Memory B cell (primary cell): ENCODE results near the gene PPP1R9A.

ENCODE experiments used
- ATAC-seq: fragments of 150-1000 bp; cut with Tn5 transposase; 2 replicates; pipeline ENCODE4 v1.10.0; 2021; ENCODE audit warnings: low read depth, mild to moderate bottlenecking, moderate library complexity
- DNase-seq, 2 donors: peaks; one replicate each; pipeline ENCODE4 v3.0.0; 2022; ENCODE audit warnings: low spot score in 2 of 2
- H3K27ac Mint-ChIP-seq: one replicate; pipeline ENCODE4 v1.8.0; 2022; ENCODE audit warnings: mild to moderate bottlenecking, moderate library complexity, mixed read lengths
- H3K27me3 Mint-ChIP-seq: one replicate; pipeline ENCODE4 v1.8.0; 2022; ENCODE audit warnings: mixed read lengths
- H3K36me3 Mint-ChIP-seq: one replicate; pipeline ENCODE4 v1.8.0; 2022; ENCODE audit warnings: mild to moderate bottlenecking, mixed read lengths
- H3K4me1 Mint-ChIP-seq: one replicate; pipeline ENCODE4 v1.8.0; 2022; ENCODE audit warnings: mixed read lengths
- H3K4me3 Mint-ChIP-seq: one replicate; pipeline ENCODE4 v1.8.0; 2022; ENCODE audit warnings: mild to moderate bottlenecking, moderate library complexity, mixed read lengths
- H3K9me3 Mint-ChIP-seq: one replicate; pipeline ENCODE4 v1.8.0; 2022; ENCODE audit warnings: mixed read lengths

Gene PPP1R9A

DNA sequence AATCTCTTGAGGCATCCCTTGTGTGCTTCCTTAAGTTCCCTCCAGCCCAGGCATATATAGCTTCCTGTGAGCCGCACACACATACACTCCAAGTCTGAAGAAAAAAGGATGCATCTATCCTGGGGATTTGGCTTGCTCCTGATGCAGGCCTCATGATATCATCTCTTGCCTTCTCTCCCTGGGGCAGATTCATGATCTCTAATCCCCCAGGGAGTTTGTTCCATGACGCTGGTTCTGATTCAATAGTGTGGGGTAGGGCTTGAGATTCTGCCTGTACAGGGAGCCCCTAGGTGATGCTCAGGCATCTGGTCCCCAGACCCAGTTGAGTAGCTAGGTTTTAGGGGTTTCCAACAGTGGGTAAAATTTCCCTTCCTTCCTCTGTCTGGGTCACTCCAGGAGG, 415.5 kb downstream of the PPP1R9A start:
- peaks cover 16% of the 10 kb centered on the region for H3K4me1 Mint-ChIP-seq
- H3K36me3 Mint-ChIP-seq = no peaks in the 10 kb centered on the region
- H3K27me3 Mint-ChIP-seq = peaks cover 16% of the 10 kb centered on the region
- DNase-seq (no peak), ATAC-seq (no peak)
- no peaks in the 10 kb centered on the region for H3K9me3 Mint-ChIP-seq
- H3K4me3 Mint-ChIP-seq = no peak overlapping the region
- H3K27ac Mint-ChIP-seq = no peak overlapping the region

DNA sequence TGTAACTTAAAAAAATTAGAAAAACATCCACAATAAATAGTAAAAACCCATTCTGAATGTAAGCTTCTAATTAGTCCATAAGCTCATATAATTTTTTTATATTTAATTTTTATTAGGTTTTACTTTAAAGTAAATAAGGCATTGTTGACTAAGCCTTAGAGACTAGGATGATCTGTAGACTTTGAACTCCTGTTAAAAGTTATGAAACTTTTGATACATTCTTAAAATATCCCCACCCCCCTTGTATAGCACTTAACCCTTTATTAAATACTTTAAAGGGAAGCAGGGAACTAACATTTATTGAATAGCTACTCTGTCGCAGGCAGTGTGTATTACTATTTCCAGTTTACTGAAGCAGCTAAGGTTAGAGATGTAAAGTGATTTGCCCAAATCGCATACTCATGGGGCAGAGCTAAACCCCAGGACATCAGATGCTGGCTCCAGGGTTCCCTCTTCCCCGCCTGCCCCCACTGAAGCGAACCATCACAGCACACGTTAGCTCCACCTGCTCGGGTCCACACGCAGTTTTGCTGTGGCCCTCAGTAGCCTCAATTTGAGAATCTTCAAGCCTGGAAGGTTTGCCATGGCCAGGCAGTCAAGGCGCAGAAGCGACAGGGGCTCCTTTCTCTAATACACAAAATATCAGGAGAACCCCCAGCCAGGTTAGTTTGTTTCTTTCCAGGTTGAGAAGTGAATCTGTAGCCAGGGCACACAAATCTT, 416.2 kb downstream of the PPP1R9A start:
- H3K9me3 Mint-ChIP-seq = no peaks in the 10 kb centered on the region
- H3K27ac Mint-ChIP-seq = no peak overlapping the region
- ATAC-seq (no peak), DNase-seq (no peak)
- H3K4me1 Mint-ChIP-seq = peaks cover 16% of the 10 kb centered on the region
- no peaks in the 10 kb centered on the region for H3K36me3 Mint-ChIP-seq
- H3K27me3 Mint-ChIP-seq = peaks cover 16% of the 10 kb centered on the region
- H3K4me3 Mint-ChIP-seq = no peak overlapping the region

DNA sequence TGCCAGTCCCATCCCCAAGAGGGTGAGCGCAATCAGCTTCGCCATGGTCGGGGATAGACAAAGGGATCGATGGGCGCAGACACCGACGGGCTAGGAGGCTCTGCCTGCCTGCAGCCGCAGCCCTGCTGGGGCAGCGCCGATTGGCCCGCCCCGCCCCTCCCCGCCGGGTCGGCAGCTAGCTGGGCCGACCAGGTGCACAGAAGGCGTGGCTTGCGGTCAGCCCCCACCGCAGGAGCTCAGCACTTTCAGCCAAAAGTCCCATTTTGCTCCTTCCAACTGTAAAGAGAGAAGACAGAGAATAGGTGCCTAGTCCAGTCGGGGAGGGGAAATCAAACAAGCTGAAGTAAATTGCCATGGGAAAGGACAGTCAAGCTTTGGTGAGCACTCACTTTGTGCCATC, 417.0 kb downstream of the PPP1R9A start, which contains the start of gene PON1:
TSS of gene PON1 (minus strand) at position 102 of the 400 bp plus-strand sequence. CDS start at position 45, 57 bp downstream.
- Mint-ChIP-seq H3K36me3 (no peaks in the 10 kb centered on the region), H3K27ac (no peak within 1 kb of the TSS), H3K4me1 (peaks cover 10% of the 10 kb centered on the region), H3K27me3 (peaks cover 13% of the 10 kb centered on the region), H3K9me3 (no peaks in the 10 kb centered on the region), H3K4me3 (peak within 1 kb of the TSS; percentile 7)
- DNase-seq = peak in 1 of 2 donors; percentile 22
- peak; percentile 97 for ATAC-seq

DNA sequence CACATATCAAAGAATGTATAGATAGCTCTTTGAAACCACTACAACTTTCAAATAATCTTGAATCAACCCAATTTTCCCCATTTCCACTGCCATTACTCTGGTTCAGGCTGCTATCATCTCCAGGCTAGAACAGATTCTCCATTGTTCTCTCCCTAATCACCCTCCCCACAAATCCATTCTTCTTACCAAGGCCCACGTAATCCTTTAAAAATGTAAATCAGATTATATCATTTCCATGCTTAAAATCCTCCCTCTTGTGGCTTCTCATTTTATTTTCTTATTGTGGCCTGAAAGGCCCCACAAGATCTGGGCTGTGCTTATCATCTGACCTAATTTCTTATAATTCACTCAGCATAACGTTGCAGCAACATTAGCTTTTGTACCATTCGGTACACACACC, 420.0 kb downstream of the PPP1R9A start:
- Mint-ChIP-seq H3K9me3 (no peaks in the 10 kb centered on the region), H3K36me3 (no peaks in the 10 kb centered on the region), H3K27ac (no peak overlapping the region), H3K4me3 (no peak overlapping the region), H3K4me1 (peaks cover 13% of the 10 kb centered on the region), H3K27me3 (peaks cover 13% of the 10 kb centered on the region)
- ATAC-seq (no peak), DNase-seq (no peak)

DNA sequence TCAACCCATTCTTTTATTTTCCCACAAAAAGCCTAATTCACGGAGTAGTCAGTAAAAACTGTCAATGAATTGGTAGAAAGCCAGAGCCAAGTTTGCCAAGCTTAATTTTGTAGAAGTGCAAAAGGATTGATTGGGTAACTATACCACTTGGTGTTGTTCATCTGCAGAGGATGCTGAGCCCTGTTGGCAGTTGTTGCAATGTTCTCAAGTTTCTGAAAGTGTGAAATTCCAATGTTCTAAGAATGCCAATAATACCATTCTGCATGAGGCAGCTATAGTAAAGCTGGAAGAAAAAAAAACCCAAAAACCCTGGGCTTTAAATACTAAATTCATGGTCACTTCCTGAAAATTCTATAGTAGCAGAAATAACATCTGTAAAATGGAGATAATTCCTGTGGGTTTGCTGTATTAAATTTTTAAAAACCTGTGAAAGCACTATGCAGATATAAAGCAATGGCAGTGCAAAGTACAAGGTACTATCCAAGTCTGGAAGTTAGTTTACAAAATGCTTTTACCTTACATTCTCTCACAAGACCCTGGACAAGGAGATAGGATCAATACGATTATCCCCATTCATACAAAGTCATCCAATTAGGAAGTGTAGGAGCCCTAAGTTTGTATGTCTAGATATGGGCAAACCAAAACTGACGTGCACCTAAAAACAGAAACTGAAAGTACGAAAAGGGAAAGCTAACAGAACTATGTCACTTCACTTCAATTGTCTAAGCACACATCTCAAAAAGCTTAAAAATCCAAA, 423.0 kb downstream of the PPP1R9A start:
- ATAC-seq (peak; percentile 68), DNase-seq (peak in 1 of 2 donors; percentile 7)
- no peaks in the 10 kb centered on the region for H3K36me3 Mint-ChIP-seq
- H3K4me3 Mint-ChIP-seq = peak overlapping the region; percentile 71
- peaks cover 8% of the 10 kb centered on the region for H3K4me1 Mint-ChIP-seq
- H3K9me3 Mint-ChIP-seq = no peaks in the 10 kb centered on the region
- H3K27me3 Mint-ChIP-seq = peaks cover 9% of the 10 kb centered on the region
- peak overlapping the region; percentile 69 for H3K27ac Mint-ChIP-seq

DNA sequence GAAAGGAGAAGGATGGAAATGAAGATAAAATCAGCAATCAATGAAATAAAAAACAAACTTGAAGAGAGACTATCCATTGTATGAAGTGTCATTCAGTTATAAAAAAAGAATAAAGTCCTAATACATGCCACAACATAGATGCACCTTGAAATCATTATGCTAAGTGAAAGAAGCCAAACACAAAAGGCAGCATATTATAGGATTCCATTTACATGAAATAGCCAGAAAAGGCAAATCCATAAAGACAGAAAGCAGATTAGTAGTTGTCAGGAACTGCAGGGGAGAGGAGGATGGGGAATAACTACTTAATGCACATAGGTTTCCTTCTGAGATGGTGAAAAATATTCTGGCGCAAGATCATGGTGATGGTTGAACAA, 423.6 kb downstream of the PPP1R9A start:
- Mint-ChIP-seq H3K27me3 (peaks cover 4% of the 10 kb centered on the region), H3K4me3 (peak overlapping the region; percentile 71), H3K36me3 (no peaks in the 10 kb centered on the region), H3K9me3 (no peaks in the 10 kb centered on the region), H3K27ac (peak overlapping the region; percentile 69), H3K4me1 (peaks cover 6% of the 10 kb centered on the region)
- ATAC-seq = no peak
- DNase-seq = no peak

DNA sequence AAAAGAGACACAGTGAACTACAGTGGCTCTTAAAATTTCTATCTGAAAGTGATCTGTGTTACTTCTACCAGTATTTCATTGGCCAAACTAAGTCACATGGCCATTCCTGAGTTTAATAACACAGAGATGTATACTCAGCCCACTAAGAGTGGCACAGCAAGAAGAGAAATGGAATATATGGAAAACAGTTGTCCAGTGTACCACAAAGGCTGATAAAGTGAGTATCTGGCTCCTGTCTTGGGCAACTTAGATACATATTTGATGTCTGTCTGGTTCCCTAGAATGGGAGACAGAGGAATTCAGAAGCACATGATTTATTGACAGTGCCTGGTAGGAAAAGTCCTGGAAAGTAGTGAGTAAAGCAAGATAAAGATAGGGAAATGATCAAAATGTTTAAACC, 427.1 kb downstream of the PPP1R9A start:
- Mint-ChIP-seq H3K36me3 (no peaks in the 10 kb centered on the region), H3K27ac (no peak overlapping the region), H3K4me1 (peaks cover 6% of the 10 kb centered on the region), H3K4me3 (no peak overlapping the region), H3K9me3 (peaks cover 2% of the 10 kb centered on the region), H3K27me3 (no peaks in the 10 kb centered on the region)
- ATAC-seq (no peak), DNase-seq (no peak)

DNA sequence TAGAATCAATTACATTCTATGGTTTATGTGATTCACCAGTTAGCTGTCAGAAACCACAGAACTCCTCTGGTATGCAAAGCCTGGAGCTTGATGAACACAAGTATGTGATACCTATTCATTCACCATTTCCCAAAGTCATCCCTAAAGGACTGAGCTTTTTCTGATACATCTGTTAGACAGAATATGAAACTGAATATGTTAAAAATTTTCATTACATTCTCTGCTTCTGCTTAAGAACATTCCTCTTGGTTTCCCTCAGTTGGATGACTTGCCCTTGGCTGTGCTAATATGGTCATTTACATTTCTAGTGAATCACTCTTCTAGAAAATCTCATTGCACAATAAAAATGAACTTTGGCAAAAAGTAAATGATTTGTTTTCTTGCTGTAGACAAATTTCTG, 427.7 kb downstream of the PPP1R9A start:
- H3K9me3 Mint-ChIP-seq = peaks cover 2% of the 10 kb centered on the region
- no peaks in the 10 kb centered on the region for H3K36me3 Mint-ChIP-seq
- no peak overlapping the region for H3K27ac Mint-ChIP-seq
- DNase-seq (no peak), ATAC-seq (no peak)
- peaks cover 6% of the 10 kb centered on the region for H3K4me1 Mint-ChIP-seq
- H3K27me3 Mint-ChIP-seq = no peaks in the 10 kb centered on the region
- no peak overlapping the region for H3K4me3 Mint-ChIP-seq

DNA sequence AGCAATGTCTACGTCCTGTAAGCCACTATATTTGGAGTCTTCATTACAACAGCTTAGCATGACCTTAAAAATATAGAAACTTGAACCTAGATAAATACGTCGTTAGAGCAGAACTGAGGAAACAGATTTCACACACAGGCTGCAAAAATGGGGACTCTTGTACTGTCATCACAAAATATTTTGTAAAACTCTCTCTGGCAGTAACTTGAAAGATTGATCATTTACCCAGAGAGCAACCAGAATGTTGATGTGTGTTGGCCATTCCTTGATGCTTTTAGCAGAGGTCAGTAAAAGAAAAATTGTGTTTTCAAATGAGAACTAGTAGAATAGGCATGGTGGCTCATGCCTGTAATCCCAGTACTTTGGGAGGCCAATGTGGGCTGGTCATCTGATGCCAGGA, 431.4 kb downstream of the PPP1R9A start:
- Mint-ChIP-seq H3K27ac (no peak overlapping the region), H3K36me3 (no peaks in the 10 kb centered on the region), H3K4me3 (no peak overlapping the region), H3K27me3 (peaks cover 6% of the 10 kb centered on the region), H3K4me1 (no peaks in the 10 kb centered on the region), H3K9me3 (peaks cover 2% of the 10 kb centered on the region)
- no peak for ATAC-seq
- DNase-seq = no peak

DNA sequence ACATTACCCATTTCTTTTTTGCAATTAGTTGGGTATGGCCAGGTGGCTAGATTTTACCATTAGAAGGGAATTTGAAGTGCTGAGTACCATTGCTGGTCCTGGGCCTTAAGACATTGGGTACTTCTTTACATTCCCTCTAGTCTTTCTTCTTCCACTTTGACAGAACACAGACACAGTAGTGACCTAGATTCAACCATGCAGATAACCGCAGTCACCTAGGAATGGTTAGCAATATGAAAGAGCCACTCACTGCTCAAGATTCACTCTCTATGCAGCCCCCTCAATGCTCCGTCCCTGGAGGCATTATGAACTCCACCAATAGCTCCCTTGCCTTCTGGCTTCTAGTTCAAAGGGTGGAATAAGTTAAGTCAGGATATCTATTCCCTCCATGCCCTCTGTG, 433.1 kb downstream of the PPP1R9A start:
- peaks cover 2% of the 10 kb centered on the region for H3K9me3 Mint-ChIP-seq

DNA sequence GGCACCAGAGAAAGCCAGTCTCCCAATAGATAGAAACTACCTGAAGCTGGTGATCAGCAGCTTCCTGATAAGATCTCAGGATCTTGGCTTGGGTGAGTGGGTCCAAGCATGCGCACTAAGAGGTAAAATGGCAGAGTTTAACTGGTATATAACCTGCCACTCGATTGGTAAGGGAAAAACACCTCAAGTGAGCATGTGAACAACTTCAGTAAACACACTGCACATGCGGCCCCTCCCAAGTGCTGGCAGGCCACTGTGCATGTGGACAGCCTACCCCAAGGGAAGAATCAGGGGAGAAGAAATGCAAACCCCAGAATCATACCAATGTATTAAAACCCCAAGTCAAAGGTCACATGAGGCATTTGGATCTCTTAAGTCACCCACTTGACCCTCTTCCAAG, 434.6 kb downstream of the PPP1R9A start:
- H3K4me3 Mint-ChIP-seq = no peak overlapping the region
- ATAC-seq (no peak), DNase-seq (no peak)
- H3K36me3 Mint-ChIP-seq = no peaks in the 10 kb centered on the region
- H3K27me3 Mint-ChIP-seq = peaks cover 6% of the 10 kb centered on the region
- no peaks in the 10 kb centered on the region for H3K4me1 Mint-ChIP-seq
- peaks cover 2% of the 10 kb centered on the region for H3K9me3 Mint-ChIP-seq
- H3K27ac Mint-ChIP-seq = no peak overlapping the region

More for the DNA sequence above, 433.1 kb downstream of the PPP1R9A start:
- no peaks in the 10 kb centered on the region for H3K4me1 Mint-ChIP-seq
- no peak overlapping the region for H3K27ac Mint-ChIP-seq
- ATAC-seq (no peak), DNase-seq (no peak)
- H3K36me3 Mint-ChIP-seq = no peaks in the 10 kb centered on the region
- H3K4me3 Mint-ChIP-seq = no peak overlapping the region
- peaks cover 6% of the 10 kb centered on the region for H3K27me3 Mint-ChIP-seq

DNA sequence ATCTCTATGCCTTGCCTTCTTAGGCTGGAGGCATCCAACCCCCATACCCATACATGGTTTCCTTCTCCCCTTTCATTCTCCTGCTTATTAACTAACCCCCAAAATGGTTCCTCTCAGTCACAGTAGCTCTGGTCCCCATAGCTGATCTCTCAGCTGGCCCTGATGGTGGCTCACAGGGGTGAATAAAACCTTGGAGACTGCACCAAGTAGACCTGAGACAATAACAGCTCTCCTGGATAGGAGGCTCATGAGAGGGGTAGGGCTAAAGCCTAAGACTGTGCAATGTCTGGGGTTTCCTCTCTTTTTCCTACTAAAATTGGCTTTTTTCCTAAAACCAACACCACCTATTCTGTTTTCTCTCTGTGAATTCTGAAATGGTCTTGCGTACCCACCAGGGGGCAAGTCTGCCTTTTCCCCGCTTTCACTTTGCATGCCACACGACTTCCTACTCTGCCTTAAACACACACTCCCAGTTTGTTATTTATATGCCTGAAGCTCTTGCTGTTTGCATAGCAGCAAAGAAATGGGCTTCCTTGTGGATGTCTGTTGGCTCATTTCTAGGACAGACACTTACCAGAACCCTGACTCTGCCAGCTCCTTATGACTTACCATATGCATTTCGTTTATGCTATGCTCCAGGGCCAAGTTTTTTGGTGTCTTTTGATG, 435.4 kb downstream of the PPP1R9A start:
- no peaks in the 10 kb centered on the region for H3K36me3 Mint-ChIP-seq
- no peaks in the 10 kb centered on the region for H3K4me1 Mint-ChIP-seq
- H3K4me3 Mint-ChIP-seq = no peak overlapping the region

More for the DNA sequence above, 435.4 kb downstream of the PPP1R9A start:
- ATAC-seq (no peak), DNase-seq (no peak)
- no peaks in the 10 kb centered on the region for H3K9me3 Mint-ChIP-seq
- no peak overlapping the region for H3K27ac Mint-ChIP-seq
- H3K27me3 Mint-ChIP-seq = peaks cover 6% of the 10 kb centered on the region
